GM21825 (cell line): Measurements from ENCODE around the gene CTNNA2.

Experiments
- ATAC-seq: cut with Tn5 transposase; IDR thresholded peaks from one replicate; pipeline ENCODE4 v1.9.1; 2021; ENCODE audit warnings: mild to moderate bottlenecking, moderate library complexity; ENCODE audit not compliant: unreplicated experiment

CTNNA2 gene

GRCh38 chr2:79915455-79915854, 402.6 kb downstream of the CTNNA2 start:
- no peak for ATAC-seq

- ATAC-seq: no peak
Observed at GRCh38 chr2:79916285-79916684, 403.4 kb downstream of the CTNNA2 start.

- ATAC-seq: no peak
Observed at GRCh38 chr2:79920512-79921076, 407.7 kb downstream of the CTNNA2 start.

GRCh38 chr2:79929624-79930023, 416.8 kb downstream of the CTNNA2 start:
- ATAC-seq: no peak

GRCh38 chr2:79935046-79935732, 422.3 kb downstream of the CTNNA2 start:
- ATAC-seq: no peak

GRCh38 chr2:79935771-79936657, 423.2 kb downstream of the CTNNA2 start:
- ATAC-seq: no peak

GRCh38 chr2:79936715-79937114, 423.9 kb downstream of the CTNNA2 start:
- ATAC-seq: no peak

- ATAC-seq: no peak
Observed at GRCh38 chr2:79938648-79939047, 425.8 kb downstream of the CTNNA2 start.

GRCh38 chr2:79940364-79940763, 427.5 kb downstream of the CTNNA2 start:
- ATAC-seq: no peak

- no peak for ATAC-seq
Observed at GRCh38 chr2:79941179-79941578, 428.3 kb downstream of the CTNNA2 start.

- ATAC-seq: no peak
Observed at GRCh38 chr2:79944205-79944604, 431.4 kb downstream of the CTNNA2 start.

GRCh38 chr2:79945653-79946445, 433.0 kb downstream of the CTNNA2 start:
- ATAC-seq: no peak

- no peak for ATAC-seq
Observed at GRCh38 chr2:79947751-79948150, 434.9 kb downstream of the CTNNA2 start.

GRCh38 chr2:79950526-79950925, 437.7 kb downstream of the CTNNA2 start:
- ATAC-seq: no peak

- ATAC-seq: no peak
Observed at GRCh38 chr2:79952616-79953015, 439.8 kb downstream of the CTNNA2 start.

GRCh38 chr2:79960035-79960434, 447.2 kb downstream of the CTNNA2 start:
- ATAC-seq: no peak

- ATAC-seq: no peak
Observed at GRCh38 chr2:79960519-79960918, 447.7 kb downstream of the CTNNA2 start.

GRCh38 chr2:79964966-79965365, 452.1 kb downstream of the CTNNA2 start:
- no peak for ATAC-seq

GRCh38 chr2:79966369-79966768, 453.5 kb downstream of the CTNNA2 start:
- ATAC-seq: no peak

GRCh38 chr2:79966882-79967281, 454.0 kb downstream of the CTNNA2 start:
- no peak for ATAC-seq

GRCh38 chr2:79971807-79972206, 459.0 kb downstream of the CTNNA2 start:
- no peak for ATAC-seq
